Measurements from ENCODE around the gene FMO5.

FMO5 gene

GRCh38 chr1:147214325-147214724, 10.8 kb downstream of the FMO5 start:
- no peak for DNase-seq (ENCODE audit: low spot score)
- no peak for TF ChIP-seq CTCF (IDR thresholded peaks at IDR 0.05; ENCODE audit: borderline replicate concordance, control extremely low read depth, extremely low read depth, insufficient read depth, missing control alignments)
- in situ Hi-C loops (cut with MboI; ENCODE audit: low sequenced_read_pairs, unreplicated experiment): no loop called here

DNA sequence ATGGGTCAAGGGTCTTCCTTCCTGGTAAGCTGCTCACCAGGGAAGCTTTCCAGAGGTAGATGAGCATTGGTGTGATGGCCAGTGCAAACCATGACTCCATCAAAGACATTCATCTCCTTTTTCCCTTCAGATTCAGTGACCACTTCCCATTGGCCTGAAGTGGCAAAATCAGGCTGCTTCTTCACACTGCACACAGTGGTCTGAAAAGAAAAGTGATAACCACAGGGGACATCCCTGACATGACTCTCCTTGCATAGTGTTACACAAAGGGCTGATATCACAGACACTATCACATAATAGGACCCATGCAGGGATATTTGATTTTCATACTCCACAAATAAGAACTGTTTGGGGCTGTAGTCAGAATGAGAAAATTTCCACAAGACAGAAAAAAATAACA, 11.9 kb downstream of the FMO5 start:
- no peak for DNase-seq (ENCODE audit: low spot score)
- in situ Hi-C loops (cut with MboI; ENCODE audit: low sequenced_read_pairs, unreplicated experiment): no loop called here
- TF ChIP-seq CTCF (IDR thresholded peaks at IDR 0.05; ENCODE audit: borderline replicate concordance, control extremely low read depth, extremely low read depth, insufficient read depth, missing control alignments): no peak

- TF ChIP-seq CTCF (IDR thresholded peaks at IDR 0.05; ENCODE audit: borderline replicate concordance, control extremely low read depth, extremely low read depth, insufficient read depth, missing control alignments): no peak
- in situ Hi-C loops (cut with MboI; ENCODE audit: low sequenced_read_pairs, unreplicated experiment): no loop called here
- no peak for DNase-seq (ENCODE audit: low spot score)
Observed at GRCh38 chr1:147211577-147211976, 13.6 kb downstream of the FMO5 start.

DNA sequence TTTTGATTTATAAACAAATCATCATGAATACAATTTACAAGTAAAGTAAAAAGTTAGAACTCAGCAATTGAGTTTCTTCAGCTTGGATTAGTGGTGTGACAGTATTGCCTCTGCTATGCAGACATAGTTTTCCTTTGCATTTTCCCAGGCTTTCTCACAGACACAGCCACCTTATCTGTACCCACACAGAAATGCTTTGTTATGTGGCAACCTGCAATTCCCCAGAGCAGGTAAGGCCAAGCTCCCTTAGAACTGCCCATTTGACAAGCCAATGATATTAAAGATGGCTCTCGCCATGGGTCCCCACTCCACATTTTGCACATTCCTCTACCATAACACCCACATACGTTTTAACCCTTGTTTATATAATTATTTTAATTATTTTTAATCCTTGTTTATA, 14.2 kb downstream of the FMO5 start:
- no peak for DNase-seq (ENCODE audit: low spot score)
- no peak for TF ChIP-seq CTCF (IDR thresholded peaks at IDR 0.05; ENCODE audit: borderline replicate concordance, control extremely low read depth, extremely low read depth, insufficient read depth, missing control alignments)
- in situ Hi-C loops (cut with MboI; ENCODE audit: low sequenced_read_pairs, unreplicated experiment): no loop called here

- no peak for TF ChIP-seq CTCF (IDR thresholded peaks at IDR 0.05; ENCODE audit: borderline replicate concordance, control extremely low read depth, extremely low read depth, insufficient read depth, missing control alignments)
- DNase-seq (ENCODE audit: low spot score): no peak
- in situ Hi-C loops (cut with MboI; ENCODE audit: low sequenced_read_pairs, unreplicated experiment): no loop called here
Observed at GRCh38 chr1:147209825-147210821, 15.0 kb downstream of the FMO5 start.

GRCh38 chr1:147208619-147209018, 16.5 kb downstream of the FMO5 start:
- in situ Hi-C loops (cut with MboI; ENCODE audit: low sequenced_read_pairs, unreplicated experiment): no loop called here

More at GRCh38 chr1:147208619-147209018, 16.5 kb downstream of the FMO5 start:
- no peak for DNase-seq (ENCODE audit: low spot score)
- TF ChIP-seq CTCF (IDR thresholded peaks at IDR 0.05; ENCODE audit: borderline replicate concordance, control extremely low read depth, extremely low read depth, insufficient read depth, missing control alignments): no peak
